ENCODE measurements around the gene NDUFAF8. TPM values are rescaled to one million over a fixed set of nuclear protein-coding genes. Genes with fewer than 3 reads are reported as not detected.

Gene NDUFAF8
- total RNA-seq, 4 donors from 2014 or later = 17.8 to 39.4 (median 25.9) TPM

- no peak for TF ChIP-seq POLR2AphosphoS5 (IDR thresholded peaks at IDR 0.05)
- TF ChIP-seq POLR2A (IDR thresholded peaks at IDR 0.05) = no peak
- no peak for TF ChIP-seq CTCF (IDR thresholded peaks at IDR 0.05)
- no peak for TF ChIP-seq EP300 (IDR thresholded peaks at IDR 0.05)
- Histone ChIP-seq H3K9me3 (no peaks in the 10 kb centered on the region), H3K27ac (no peak overlapping the region), H3K4me1 (peaks cover 14% of the 10 kb centered on the region), H3K4me3 (no peak overlapping the region), H3K36me3 (peaks cover 33% of the 10 kb centered on the region), H3K27me3 (no peaks in the 10 kb centered on the region)
- no peak for DNase-seq (ENCODE audit: low spot score in 2 of 2)
- 93% methylated on average over 9 of the region's 15 CpGs for WGBS
Measured at GRCh38 chr17:81249223-81250040, 10.3 kb downstream of the NDUFAF8 start.

GRCh38 chr17:81250286-81251093 lies 11.4 kb downstream of the NDUFAF8 start:
- H3K36me3 ChIP-seq = peaks cover 33% of the 10 kb centered on the region
- DNase-seq (ENCODE audit: low spot score in 2 of 2) = no peak
- TF ChIP-seq POLR2A (IDR thresholded peaks at IDR 0.05) (no peak), POLR2AphosphoS5 (IDR thresholded peaks at IDR 0.05) (no peak), CTCF (IDR thresholded peaks at IDR 0.05) (no peak), EP300 (IDR thresholded peaks at IDR 0.05) (no peak)
- WGBS = 65% methylated on average over 7 of the region's 31 CpGs
- H3K4me3 ChIP-seq = no peak overlapping the region
- no peaks in the 10 kb centered on the region for H3K9me3 ChIP-seq
- H3K27ac ChIP-seq = no peak overlapping the region
- peaks cover 25% of the 10 kb centered on the region for H3K4me1 ChIP-seq
- H3K27me3 ChIP-seq = no peaks in the 10 kb centered on the region

GRCh38 chr17:81251094-81251708 lies 12.1 kb downstream of the NDUFAF8 start:
- WGBS = 59% methylated on average over 25 of the region's 25 CpGs
- DNase-seq (ENCODE audit: low spot score in 2 of 2) = no peak
- TF ChIP-seq EP300 (IDR thresholded peaks at IDR 0.05) (no peak), CTCF (IDR thresholded peaks at IDR 0.05) (no peak), POLR2AphosphoS5 (IDR thresholded peaks at IDR 0.05) (no peak), POLR2A (IDR thresholded peaks at IDR 0.05) (no peak)
- peaks cover 33% of the 10 kb centered on the region for H3K36me3 ChIP-seq
- H3K27me3 ChIP-seq = no peaks in the 10 kb centered on the region
- H3K9me3 ChIP-seq = no peaks in the 10 kb centered on the region
- no peak overlapping the region for H3K27ac ChIP-seq
- peaks cover 32% of the 10 kb centered on the region for H3K4me1 ChIP-seq
- no peak overlapping the region for H3K4me3 ChIP-seq

- no peak overlapping the region for H3K4me3 ChIP-seq
- H3K36me3 ChIP-seq = peaks cover 29% of the 10 kb centered on the region
- no peaks in the 10 kb centered on the region for H3K27me3 ChIP-seq
- WGBS = 74% methylated on average over 28 of the region's 29 CpGs
- H3K27ac ChIP-seq = no peak overlapping the region
- H3K9me3 ChIP-seq = no peaks in the 10 kb centered on the region
- DNase-seq (ENCODE audit: low spot score in 2 of 2) = no peak
- peaks cover 33% of the 10 kb centered on the region for H3K4me1 ChIP-seq
- TF ChIP-seq POLR2A (IDR thresholded peaks at IDR 0.05) = no peak
- no peak for TF ChIP-seq POLR2AphosphoS5 (IDR thresholded peaks at IDR 0.05)
- TF ChIP-seq CTCF (IDR thresholded peaks at IDR 0.05) = no peak
- TF ChIP-seq EP300 (IDR thresholded peaks at IDR 0.05) = no peak
Measured at GRCh38 chr17:81251709-81252301, 12.7 kb downstream of the NDUFAF8 start.
